Astrocyte of the spinal cord (primary cell): Measurements from ENCODE around the gene PTGER3.
A peak's percentile ranks its signal among the peaks of the same experiment; 100 is the strongest.

ENCODE experiments used
- DNase-seq: peaks from one replicate; pipeline ENCODE4 v3.0.0; 2011; ENCODE audit warnings: low read depth, low spot score
- H3K4me3 ChIP-seq: 2 replicates; pipeline ENCODE4 v1.5.1; 2011; ENCODE audit warnings: low read depth, mild to moderate bottlenecking, low read length, moderate library complexity
- CTCF ChIP-seq: IDR thresholded peaks from 2 replicates; pipeline ENCODE4 v1.5.1; 2012; ENCODE audit warnings: low read depth, mild to moderate bottlenecking, low read length, inconsistent platforms
- in situ Hi-C: cut with HindIII; loops from 2 replicates; pipeline ENCODE4 v1.10.0; 2017; ENCODE audit warnings: low sequenced_read_pairs

Gene PTGER3

GRCh38 chr1:71019233-71019969, 28.2 kb downstream of the PTGER3 start:
- TF ChIP-seq CTCF = no peak
- H3K4me3 ChIP-seq = no peak overlapping the region
- DNase-seq = no peak
- in situ Hi-C loops = no loop called here

- TF ChIP-seq CTCF = no peak
- no peak overlapping the region for H3K4me3 ChIP-seq
- DNase-seq = no peak
- in situ Hi-C loops = no loop called here
Observed at GRCh38 chr1:71018791-71019190, 28.8 kb downstream of the PTGER3 start.

DNA sequence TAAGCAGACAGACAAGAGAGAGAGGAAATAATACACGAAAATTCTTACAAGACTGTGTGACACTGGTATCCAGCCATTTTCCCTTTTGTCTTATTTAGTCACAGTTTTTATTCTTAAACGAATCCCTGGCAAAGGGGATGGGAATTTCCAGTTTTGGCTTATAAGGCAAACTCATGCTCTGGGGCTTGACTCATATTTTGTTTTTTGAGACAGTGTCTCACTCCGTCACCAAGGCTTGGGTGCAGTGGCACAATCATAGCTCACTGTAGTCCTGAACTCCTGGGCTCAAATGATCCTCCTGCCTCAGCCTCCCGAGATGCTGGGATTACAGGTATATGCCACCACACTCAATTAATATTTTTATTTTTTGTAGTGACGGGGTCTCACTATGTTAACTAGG, 31.9 kb downstream of the PTGER3 start:
- DNase-seq = no peak
- H3K4me3 ChIP-seq = no peak overlapping the region
- TF ChIP-seq CTCF = no peak
- in situ Hi-C loops = no loop called here

DNA sequence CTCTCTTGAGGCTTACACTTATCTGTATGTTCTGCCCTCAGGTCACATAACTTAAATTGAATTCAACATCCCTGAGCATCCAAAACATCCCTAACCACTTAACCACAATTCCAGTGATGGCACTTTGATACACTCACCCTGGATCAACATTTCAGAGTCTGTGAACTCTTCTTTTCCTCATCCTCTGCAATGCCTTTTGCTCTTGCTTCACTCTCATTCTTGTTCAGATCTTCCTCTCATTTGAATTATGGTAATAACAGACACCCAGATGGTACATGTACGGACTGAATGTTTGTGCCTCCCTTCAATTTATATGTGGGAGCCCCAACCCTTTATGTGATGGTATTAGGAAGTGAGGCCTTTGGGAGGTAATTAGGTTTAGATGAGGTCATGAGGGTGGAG, 33.4 kb downstream of the PTGER3 start:
- no peak for TF ChIP-seq CTCF
- in situ Hi-C loops = no loop called here
- DNase-seq = peak; percentile 5
- H3K4me3 ChIP-seq = no peak overlapping the region

- no peak overlapping the region for H3K4me3 ChIP-seq
- in situ Hi-C loops = no loop called here
- DNase-seq = no peak
- TF ChIP-seq CTCF = no peak
Observed at GRCh38 chr1:71002709-71003475, 44.7 kb downstream of the PTGER3 start.

DNA sequence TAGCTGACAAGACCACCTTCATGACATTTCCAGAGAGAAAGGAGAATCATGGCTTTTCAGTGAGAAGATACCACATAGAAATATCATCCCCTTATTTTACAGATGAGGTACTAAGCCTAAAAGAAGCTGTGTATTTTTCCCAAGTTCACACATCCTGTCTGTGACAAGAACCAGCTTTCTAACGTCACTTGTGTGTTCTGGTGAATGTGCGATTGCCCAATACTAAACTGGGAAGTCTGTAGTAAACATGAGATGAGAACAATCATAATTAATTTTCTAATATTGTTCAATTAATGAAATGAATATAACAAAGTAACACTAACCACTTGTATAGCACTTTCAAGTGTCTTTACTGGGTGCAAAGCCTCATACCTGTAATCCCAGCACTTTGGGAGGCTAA, 46.0 kb downstream of the PTGER3 start:
- no peak for DNase-seq
- in situ Hi-C loops = no loop called here
- no peak for TF ChIP-seq CTCF
- H3K4me3 ChIP-seq = no peak overlapping the region
